Heart left ventricle (tissue), 13 donors: ENCODE results near the gene CCDC106.

Source experiments
- CTCF ChIP-seq, 12 donors: fragments of 200-600 bp; sonication (generic) in 4 of 12; IDR thresholded peaks; one replicate each; pipeline versions ENCODE4 v1.5.0 to v1.8.0; 2018 to 2022; ENCODE audit warnings: antibody characterized with exemption in 12 of 12, mild to moderate bottlenecking in 5 of 12
- POLR2A ChIP-seq, 2 donors: fragments of 450-650 bp; IDR thresholded peaks; one replicate each; pipeline ENCODE4 v1.6.1; 2017; ENCODE audit warnings: antibody characterized with exemption in 2 of 2, mild to moderate bottlenecking in 2 of 2, moderate library complexity in 2 of 2
- donor health status: ischemic (EF 13 %, LVEDD 7.1; RV severe dilation, severe dysfunction).
- donor health status: DM: no; HTN: yes; CAD: no.
- donor health status: DM: no; HTN: no; CAD: no.
- donor health status: ischemic (EF 25% LVEDD 6.9; RV normal size, moderate dysfunction).
- donor health status: ischemic (EF 25% LVEDD 5.7; RV mildly dilated, moderate dysfunction).
- donor health status: ischemic (EF 35%, LVEDD 5.7; RV mildly dilated, moderate dysfunction).
- donor health status: nonischemic (EF 11% LVEDD 7.7; RV severe dilation, severe dysfunction).
- donor health status: DM: yes; HTN: yes; CAD: no.
- donor health status: PGD.
- donor health status: ischemic (EF 29% LVEDD 5.4; RV normal size, mild dysfunction).
- donor health status: nonischemic (EF 23%, LVEDD 6.1; RV moderate dilation, normal function).

- TF ChIP-seq CTCF (IDR thresholded peaks at IDR 0.05) (no peak), POLR2A (IDR thresholded peaks at IDR 0.05) (no peak)
Measured at GRCh38 chr19:55671054-55671378, 23.0 kb downstream of the CCDC106 start.
